AML-193 (cell line): ENCODE measurements around the gene KCNK13.
"Not testable (repeated sequence)": the region's sequence is repeated elsewhere in the genome, so short reads cannot be mapped to it uniquely, and the experiment has no call there.

Experiments
- DNase-seq, 2 experiments: peaks; one replicate each; lab custom pipeline; 2025; lab: John Stamatoyannopoulos, UW

KCNK13 gene

GRCh38 chr14:90061685-90062126 is at the start of gene KCNK13:
TSS of gene KCNK13 (plus strand) at chr14:90061994. CDS start at chr14:90062206, 212 bp downstream.
- no peak for DNase-seq

- DNase-seq, result no peak
These were observed 44.4 kb upstream of the KCNK13 start for GRCh38 chr14:90017371-90017770.

- no peak for DNase-seq
These were observed 41.8 kb upstream of the KCNK13 start for GRCh38 chr14:90019824-90020523.

- no peak for DNase-seq
These were observed 38.5 kb upstream of the KCNK13 start for GRCh38 chr14:90023176-90023896.

GRCh38 chr14:90024910-90025309 is 36.9 kb upstream of the KCNK13 start:
- DNase-seq, result no peak

GRCh38 chr14:90026608-90027007 is 35.2 kb upstream of the KCNK13 start:
- not testable (repeated sequence) for DNase-seq

- no peak for DNase-seq
These were observed 34.0 kb upstream of the KCNK13 start for GRCh38 chr14:90027842-90028241.

- no peak for DNase-seq
These were observed 27.6 kb upstream of the KCNK13 start for GRCh38 chr14:90034156-90034555.

- no peak for DNase-seq
These were observed 26.8 kb upstream of the KCNK13 start for GRCh38 chr14:90034835-90035525.

GRCh38 chr14:90039253-90040010 is 22.4 kb upstream of the KCNK13 start:
- no peak for DNase-seq

GRCh38 chr14:90040411-90040810 is 21.4 kb upstream of the KCNK13 start:
- DNase-seq, result no peak

GRCh38 chr14:90042496-90043252 is 19.1 kb upstream of the KCNK13 start:
- DNase-seq, result no peak

- no peak for DNase-seq
These were observed 16.2 kb upstream of the KCNK13 start for GRCh38 chr14:90045616-90046015.

- DNase-seq, result no peak
These were observed 12.4 kb upstream of the KCNK13 start for GRCh38 chr14:90049390-90049789.

GRCh38 chr14:90050271-90050670 is 11.5 kb upstream of the KCNK13 start:
- DNase-seq, result no peak

- no peak for DNase-seq
These were observed 8.8 kb upstream of the KCNK13 start for GRCh38 chr14:90053044-90053443.

- no peak for DNase-seq
These were observed 7.0 kb upstream of the KCNK13 start for GRCh38 chr14:90054803-90055202.

- no peak for DNase-seq
These were observed 5.0 kb upstream of the KCNK13 start for GRCh38 chr14:90056826-90057225.

GRCh38 chr14:90058876-90059458 is 2.8 kb upstream of the KCNK13 start:
- DNase-seq, result no peak

GRCh38 chr14:90060312-90060964 is 1.4 kb upstream of the KCNK13 start:
- DNase-seq, result no peak
